ENCODE measurements around the gene GAS1. TPM values are rescaled to one million over a fixed set of nuclear protein-coding genes. Genes with fewer than 3 reads are reported as not detected.

Gene GAS1
- total RNA-seq, 1 donor from 2014 or later = 11.2 TPM

DNA sequence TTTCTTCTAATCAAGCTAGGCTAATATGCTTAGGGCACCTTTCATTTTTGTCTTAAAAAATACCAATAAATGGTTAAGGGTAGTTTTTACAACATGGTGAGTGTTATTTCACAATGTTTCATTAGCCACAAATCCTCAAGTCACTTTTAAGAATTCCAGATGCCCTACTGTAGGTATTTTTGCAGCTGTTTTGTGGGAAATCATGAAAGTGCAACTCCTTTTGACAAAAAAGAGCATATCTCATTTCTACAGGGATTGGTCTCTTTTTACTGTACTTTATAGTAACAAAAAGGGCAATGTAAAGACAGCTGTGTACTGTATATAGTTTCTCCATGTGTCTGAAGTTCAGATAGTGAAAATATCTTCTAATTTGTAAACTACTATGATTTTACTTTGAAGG lies 28.3 kb upstream of the GAS1 start:
- no peak overlapping the region for H3K27ac Mint-ChIP-seq (ENCODE audit: unreplicated experiment)
- no peak overlapping the region for H3K4me3 Mint-ChIP-seq (ENCODE audit: unreplicated experiment)
- TF ChIP-seq, protein P1, sequence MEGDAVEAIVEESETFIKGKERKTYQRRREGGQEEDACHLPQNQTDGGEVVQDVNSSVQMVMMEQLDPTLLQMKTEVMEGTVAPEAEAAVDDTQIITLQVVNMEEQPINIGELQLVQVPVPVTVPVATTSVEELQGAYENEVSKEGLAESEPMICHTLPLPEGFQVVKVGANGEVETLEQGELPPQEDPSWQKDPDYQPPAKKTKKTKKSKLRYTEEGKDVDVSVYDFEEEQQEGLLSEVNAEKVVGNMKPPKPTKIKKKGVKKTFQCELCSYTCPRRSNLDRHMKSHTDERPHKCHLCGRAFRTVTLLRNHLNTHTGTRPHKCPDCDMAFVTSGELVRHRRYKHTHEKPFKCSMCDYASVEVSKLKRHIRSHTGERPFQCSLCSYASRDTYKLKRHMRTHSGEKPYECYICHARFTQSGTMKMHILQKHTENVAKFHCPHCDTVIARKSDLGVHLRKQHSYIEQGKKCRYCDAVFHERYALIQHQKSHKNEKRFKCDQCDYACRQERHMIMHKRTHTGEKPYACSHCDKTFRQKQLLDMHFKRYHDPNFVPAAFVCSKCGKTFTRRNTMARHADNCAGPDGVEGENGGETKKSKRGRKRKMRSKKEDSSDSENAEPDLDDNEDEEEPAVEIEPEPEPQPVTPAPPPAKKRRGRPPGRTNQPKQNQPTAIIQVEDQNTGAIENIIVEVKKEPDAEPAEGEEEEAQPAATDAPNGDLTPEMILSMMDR (IDR thresholded peaks at IDR 0.05; ENCODE audit: unreplicated experiment) = no peak
- peaks cover 1% of the 10 kb centered on the region for H3K27me3 Mint-ChIP-seq (ENCODE audit: unreplicated experiment)
- no peaks in the 10 kb centered on the region for H3K4me1 Mint-ChIP-seq (ENCODE audit: unreplicated experiment)
- no peaks in the 10 kb centered on the region for H3K36me3 Mint-ChIP-seq (ENCODE audit: low read depth, unreplicated experiment)
- DNase-seq (ENCODE audit: low spot score) = no peak
- H3K9me3 Mint-ChIP-seq (ENCODE audit: unreplicated experiment) = no peaks in the 10 kb centered on the region

DNA sequence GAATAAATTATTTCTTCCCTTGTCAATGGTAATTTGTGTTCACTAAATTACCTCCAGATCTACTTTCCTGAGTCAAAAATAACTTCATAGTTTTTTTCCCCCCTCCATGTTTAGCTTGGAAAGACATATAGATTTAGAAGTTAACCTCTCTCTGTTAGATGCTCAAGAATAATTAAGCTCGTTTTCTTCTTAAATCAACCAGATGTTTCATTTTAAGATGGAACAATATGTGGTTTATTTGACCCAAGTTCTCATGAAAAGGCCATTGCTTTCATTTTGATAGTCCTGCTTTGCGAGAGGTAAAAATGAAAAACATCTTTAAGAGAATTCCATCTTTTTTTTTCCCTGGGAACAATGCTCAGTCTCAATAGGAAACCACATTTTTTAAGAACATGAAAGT lies 27.7 kb upstream of the GAS1 start:
- no peaks in the 10 kb centered on the region for H3K9me3 Mint-ChIP-seq (ENCODE audit: unreplicated experiment)
- no peak overlapping the region for H3K27ac Mint-ChIP-seq (ENCODE audit: unreplicated experiment)
- TF ChIP-seq, protein P1 (IDR thresholded peaks at IDR 0.05; ENCODE audit: unreplicated experiment) = no peak
- peaks cover 4% of the 10 kb centered on the region for H3K27me3 Mint-ChIP-seq (ENCODE audit: unreplicated experiment)
- H3K36me3 Mint-ChIP-seq (ENCODE audit: low read depth, unreplicated experiment) = no peaks in the 10 kb centered on the region
- no peaks in the 10 kb centered on the region for H3K4me1 Mint-ChIP-seq (ENCODE audit: unreplicated experiment)
- no peak for DNase-seq (ENCODE audit: low spot score)
- H3K4me3 Mint-ChIP-seq (ENCODE audit: unreplicated experiment) = no peak overlapping the region

DNA sequence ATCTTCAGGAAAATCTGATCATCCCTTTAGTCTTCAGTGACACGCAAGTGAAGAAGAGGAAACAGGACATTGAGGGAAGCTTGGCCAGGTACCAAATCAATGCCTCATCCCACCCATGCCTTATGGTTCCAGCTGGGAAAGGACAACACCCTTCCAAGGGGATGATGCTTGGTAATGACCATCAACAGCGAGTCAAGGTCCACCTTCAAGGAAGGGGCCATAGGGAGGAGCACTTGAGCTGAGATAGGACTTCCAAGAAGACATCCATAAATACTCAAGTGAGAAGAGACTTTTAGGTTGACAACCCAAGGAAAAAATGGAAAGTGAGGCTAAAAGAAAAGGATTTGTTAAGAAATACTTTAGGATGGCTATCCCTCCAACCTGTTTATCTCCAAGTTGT lies 27.1 kb upstream of the GAS1 start:
- DNase-seq (ENCODE audit: low spot score) = no peak
- no peaks in the 10 kb centered on the region for H3K36me3 Mint-ChIP-seq (ENCODE audit: low read depth, unreplicated experiment)
- H3K27ac Mint-ChIP-seq (ENCODE audit: unreplicated experiment) = no peak overlapping the region
- H3K27me3 Mint-ChIP-seq (ENCODE audit: unreplicated experiment) = peaks cover 4% of the 10 kb centered on the region
- H3K4me1 Mint-ChIP-seq (ENCODE audit: unreplicated experiment) = no peaks in the 10 kb centered on the region
- H3K9me3 Mint-ChIP-seq (ENCODE audit: unreplicated experiment) = no peaks in the 10 kb centered on the region
- TF ChIP-seq, protein P1 (IDR thresholded peaks at IDR 0.05; ENCODE audit: unreplicated experiment) = no peak
- no peak overlapping the region for H3K4me3 Mint-ChIP-seq (ENCODE audit: unreplicated experiment)

DNA sequence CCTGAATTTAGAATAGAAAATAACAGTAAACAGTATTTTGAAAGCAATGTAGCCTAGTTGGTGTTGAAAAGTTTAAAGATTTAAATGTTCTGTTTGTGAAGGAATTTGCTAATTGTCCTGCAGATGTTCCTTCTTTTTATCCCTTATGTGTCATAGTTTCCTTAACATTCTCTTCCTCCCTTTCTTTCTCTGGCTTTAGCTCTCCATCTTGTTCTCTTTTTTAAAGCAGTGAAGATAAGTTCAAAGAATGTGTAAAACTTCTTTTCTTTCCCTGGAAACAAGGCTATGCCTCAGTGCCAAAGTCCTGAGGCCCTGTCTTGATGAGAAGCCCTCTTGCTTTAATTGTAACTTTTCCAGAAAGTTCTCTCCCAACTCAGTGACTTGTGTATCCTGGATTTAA lies 24.4 kb upstream of the GAS1 start:
- Mint-ChIP-seq H3K36me3 (ENCODE audit: low read depth, unreplicated experiment) (no peaks in the 10 kb centered on the region), H3K4me3 (ENCODE audit: unreplicated experiment) (no peak overlapping the region), H3K27ac (ENCODE audit: unreplicated experiment) (no peak overlapping the region), H3K27me3 (ENCODE audit: unreplicated experiment) (peaks cover 4% of the 10 kb centered on the region), H3K4me1 (ENCODE audit: unreplicated experiment) (no peaks in the 10 kb centered on the region), H3K9me3 (ENCODE audit: unreplicated experiment) (no peaks in the 10 kb centered on the region)
- DNase-seq (ENCODE audit: low spot score) = no peak
- TF ChIP-seq, protein P1 (IDR thresholded peaks at IDR 0.05; ENCODE audit: unreplicated experiment) = no peak

DNA sequence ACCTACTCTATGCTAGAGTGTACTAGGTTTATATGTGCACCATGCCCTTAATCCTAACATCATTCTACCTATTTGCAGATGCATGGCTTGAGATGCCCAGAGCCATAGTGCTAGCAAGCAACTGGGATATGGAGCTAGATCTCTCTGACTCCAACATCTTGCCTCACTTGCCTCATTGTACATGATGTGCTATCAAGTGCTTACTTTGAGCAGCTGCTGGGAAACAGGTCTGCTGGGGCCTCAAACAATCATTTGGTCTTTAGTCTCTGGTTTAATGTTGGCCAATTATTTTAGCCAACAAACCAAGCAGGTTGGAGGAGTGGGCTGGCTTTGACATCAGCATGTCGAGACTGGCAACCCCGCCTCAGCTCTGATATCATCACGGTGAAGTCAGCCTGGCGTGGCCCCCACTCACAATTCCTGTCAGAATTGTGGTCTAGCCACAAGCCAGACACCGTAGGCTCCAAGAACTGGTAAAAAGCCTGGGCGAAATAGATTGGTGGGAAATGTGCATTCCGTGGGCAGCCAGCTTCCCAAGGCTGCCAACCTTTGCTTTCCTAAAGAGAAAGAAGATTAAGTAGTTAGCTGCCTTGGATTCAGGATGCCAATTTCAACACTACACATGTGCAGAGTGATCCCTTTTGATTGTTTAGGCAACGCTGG lies 21.1 kb upstream of the GAS1 start:
- Mint-ChIP-seq H3K36me3 (ENCODE audit: low read depth, unreplicated experiment) (no peaks in the 10 kb centered on the region), H3K4me3 (ENCODE audit: unreplicated experiment) (no peak overlapping the region), H3K4me1 (ENCODE audit: unreplicated experiment) (no peaks in the 10 kb centered on the region), H3K27ac (ENCODE audit: unreplicated experiment) (no peak overlapping the region), H3K9me3 (ENCODE audit: unreplicated experiment) (no peaks in the 10 kb centered on the region), H3K27me3 (ENCODE audit: unreplicated experiment) (peaks cover 4% of the 10 kb centered on the region)
- DNase-seq (ENCODE audit: low spot score) = no peak
- TF ChIP-seq, protein P1 (IDR thresholded peaks at IDR 0.05; ENCODE audit: unreplicated experiment) = no peak
